ENCODE results near the gene ARID4B. TPM values are rescaled to one million over a fixed set of nuclear protein-coding genes. Genes with fewer than 3 reads are reported as not detected.

Gene ARID4B
- total and polyA plus RNA-seq, 8 donors, result 29.0 to 57.9 (median 49.9) TPM

DNA sequence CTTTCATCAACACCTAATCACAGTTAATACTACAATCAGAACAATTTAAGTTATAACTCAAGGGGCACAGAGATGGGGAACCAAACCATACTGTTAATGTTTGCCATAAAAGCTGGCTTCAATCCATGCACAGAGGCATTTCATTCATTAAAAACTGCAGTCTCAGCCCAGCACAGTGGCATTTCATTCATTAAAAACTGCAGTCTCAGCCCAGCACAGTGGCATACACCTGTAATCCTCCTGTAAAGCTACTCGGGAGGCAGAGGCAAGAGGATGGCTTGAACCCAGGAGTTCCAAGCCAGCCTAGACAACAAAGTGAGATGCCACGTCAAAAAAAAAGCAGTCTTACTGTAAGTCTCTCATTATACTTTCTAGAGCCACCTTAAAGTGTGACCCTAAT is 29.2 kb downstream of the ARID4B start:
- peaks cover 0 to 33% of the 10 kb centered on the region in 2 donors for H3K4me1 ChIP-seq
- ATAC-seq (no peak), DNase-seq (no peak)
- TF ChIP-seq CTCF (IDR thresholded peaks at IDR 0.05), result no peak
- no peaks in the 10 kb centered on the region for H3K36me3 ChIP-seq
- H3K27ac ChIP-seq, result no peak overlapping the region
- no peaks in the 10 kb centered on the region for H3K27me3 ChIP-seq
- H3K4me3 ChIP-seq, result no peak overlapping the region
- H3K9me3 ChIP-seq, result no peaks in the 10 kb centered on the region
- intact Hi-C loops (cut with DNase I), result no loop called here

- TF ChIP-seq CTCF (IDR thresholded peaks at IDR 0.05), result no peak
- H3K36me3 ChIP-seq, result no peaks in the 10 kb centered on the region
- DNase-seq, result no peak
- no peaks in the 10 kb centered on the region for H3K27me3 ChIP-seq
- peaks cover 0 to 44% of the 10 kb centered on the region in 2 donors for H3K4me1 ChIP-seq
- intact Hi-C loops (cut with DNase I), result no loop called here
- H3K4me3 ChIP-seq, result no peak overlapping the region
- no peak for ATAC-seq
- no peaks in the 10 kb centered on the region for H3K9me3 ChIP-seq
- no peak overlapping the region for H3K27ac ChIP-seq
These were observed 30.4 kb downstream of the ARID4B start for GRCh38 chr1:235297579-235297978.

DNA sequence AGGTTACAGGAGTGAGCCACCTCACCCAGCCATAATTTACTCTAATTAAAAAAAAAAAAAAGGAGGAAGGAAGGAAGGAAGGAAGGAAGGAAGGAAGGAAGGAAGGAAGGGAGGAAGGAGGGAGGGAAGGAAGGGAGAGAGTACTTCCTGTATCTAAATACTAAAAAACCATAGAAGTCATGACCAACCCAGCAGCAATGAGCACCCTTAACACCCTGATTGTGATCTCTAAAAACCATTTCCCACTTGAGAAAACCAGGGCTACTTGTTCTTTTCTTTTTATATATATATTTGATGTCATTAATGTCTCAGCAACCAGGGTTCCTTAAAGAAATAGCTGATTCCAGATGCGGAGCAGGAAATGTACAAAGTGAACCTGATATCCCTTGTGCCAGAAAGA is 31.2 kb downstream of the ARID4B start:
- ATAC-seq (no peak), DNase-seq (no peak)
- Histone ChIP-seq H3K4me3 (no peak overlapping the region), H3K9me3 (no peaks in the 10 kb centered on the region), H3K27me3 (no peaks in the 10 kb centered on the region), H3K36me3 (no peaks in the 10 kb centered on the region), H3K27ac (no peak overlapping the region), H3K4me1 (peaks cover 0 to 50% of the 10 kb centered on the region in 2 donors)
- no peak for TF ChIP-seq CTCF (IDR thresholded peaks at IDR 0.05)
- intact Hi-C loops (cut with DNase I), result no loop called here

GRCh38 chr1:235295902-235296350 is 32.1 kb downstream of the ARID4B start:
- no peaks in the 10 kb centered on the region for H3K9me3 ChIP-seq
- no peak for TF ChIP-seq CTCF (IDR thresholded peaks at IDR 0.05)
- no peaks in the 10 kb centered on the region for H3K27me3 ChIP-seq
- H3K36me3 ChIP-seq, result no peaks in the 10 kb centered on the region
- intact Hi-C loops (cut with DNase I), result no loop called here
- peaks cover 0 to 53% of the 10 kb centered on the region in 2 donors for H3K4me1 ChIP-seq
- DNase-seq (peak in 1 of 4 donors; percentile 12), ATAC-seq (peak; percentile 87)
- no peak overlapping the region for H3K27ac ChIP-seq
- no peak overlapping the region for H3K4me3 ChIP-seq

DNA sequence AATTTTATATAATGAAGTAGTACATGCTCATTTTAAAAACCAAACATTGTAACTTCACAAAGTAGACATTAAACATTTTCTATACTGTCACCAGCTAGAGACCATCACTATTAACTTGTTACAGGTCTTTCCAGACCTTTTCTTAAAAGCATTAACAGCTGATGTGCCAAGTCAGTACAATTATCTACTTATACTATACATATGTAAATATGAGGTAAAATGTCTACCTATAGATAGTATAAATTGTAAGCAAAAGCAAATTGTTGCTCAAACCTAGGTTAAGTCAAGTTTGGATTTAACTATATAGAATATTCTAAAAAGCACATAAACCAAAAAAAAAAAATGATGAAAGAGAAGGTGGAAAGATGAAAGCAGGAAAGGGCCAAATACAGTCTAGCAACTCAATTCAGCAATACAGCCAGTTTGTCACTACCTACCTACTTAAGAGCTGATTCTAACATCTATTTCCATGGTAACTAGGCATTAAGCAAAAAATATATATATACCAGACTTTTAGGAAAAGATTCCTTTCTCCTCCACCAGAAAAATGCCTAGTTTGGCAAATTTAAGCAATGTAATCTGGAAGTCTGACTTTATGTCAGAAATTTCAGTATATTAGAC is 34.5 kb downstream of the ARID4B start:
- Histone ChIP-seq H3K9me3 (no peaks in the 10 kb centered on the region), H3K27me3 (no peaks in the 10 kb centered on the region), H3K4me3 (no peak overlapping the region), H3K4me1 (peaks cover 0 to 40% of the 10 kb centered on the region in 2 donors), H3K27ac (no peak overlapping the region), H3K36me3 (no peaks in the 10 kb centered on the region)
- TF ChIP-seq CTCF (IDR thresholded peaks at IDR 0.05), result no peak
- ATAC-seq (no peak), DNase-seq (no peak)
- intact Hi-C loops (cut with DNase I), result no loop called here

All from left lung (tissue), 10 donors.